Epithelial cell of proximal tubule (primary cell): ENCODE results near the gene VCAN. TPM values are rescaled to one million over a fixed set of nuclear protein-coding genes. Genes with fewer than 3 reads are reported as not detected.

Source experiments
- DNase-seq: peaks from one replicate; pipeline ENCODE4 v3.0.0-alpha.2; 2011; ENCODE audit warnings: low read depth
- H3K4me3 ChIP-seq: 2 replicates; pipeline ENCODE4 v1.5.1; 2011; ENCODE audit warnings: low read depth, mild to moderate bottlenecking, low read length
- CTCF ChIP-seq: conservative IDR thresholded peaks from 2 replicates; pipeline ENCODE4 v1.5.1; 2012; ENCODE audit warnings: low read depth, mild to moderate bottlenecking, low read length
- total RNA-seq: library from RNA; depleted of rRNA; stranded (reverse); fragments of >200 nt; gene quantifications from 2 replicates; pipeline ENCODE4 v1.2.3, GENCODE V29; 2015

The VCAN gene
- total RNA-seq, 1 donor from 2014 or later = 323 TPM

- DNase-seq = no peak
- H3K4me3 ChIP-seq = no peak overlapping the region
- no peak for TF ChIP-seq CTCF
These were observed 115.6 kb downstream of the VCAN start for GRCh38 chr5:83586874-83587776.

- no peak overlapping the region for H3K4me3 ChIP-seq
- TF ChIP-seq CTCF = no peak
- DNase-seq = no peak
These were observed 118.2 kb downstream of the VCAN start for GRCh38 chr5:83589786-83590185.

- no peak for DNase-seq
- H3K4me3 ChIP-seq = no peak overlapping the region
- no peak for TF ChIP-seq CTCF
These were observed 119.4 kb downstream of the VCAN start for GRCh38 chr5:83590966-83591365.

GRCh38 chr5:83595217-83595616 is 123.7 kb downstream of the VCAN start:
- H3K4me3 ChIP-seq = no peak overlapping the region
- DNase-seq = no peak
- peak; percentile 46 for TF ChIP-seq CTCF

GRCh38 chr5:83608122-83608521 is 136.6 kb downstream of the VCAN start:
- peak; percentile 74 for TF ChIP-seq CTCF
- no peak overlapping the region for H3K4me3 ChIP-seq
- DNase-seq = no peak

- no peak for TF ChIP-seq CTCF
- no peak for DNase-seq
- no peak overlapping the region for H3K4me3 ChIP-seq
These were observed 143.3 kb downstream of the VCAN start for GRCh38 chr5:83614841-83615240.

GRCh38 chr5:83628360-83628759 is 156.8 kb downstream of the VCAN start:
- TF ChIP-seq CTCF = no peak
- H3K4me3 ChIP-seq = no peak overlapping the region
- DNase-seq = no peak
